Middle frontal gyrus (tissue), 1 donor: Measurements from ENCODE around the gene ARHGAP15.

Source experiments
- DNase-seq: peaks from one replicate; pipeline ENCODE4 v3.0.0-alpha.2; 2015; ENCODE audit warnings: low spot score; ENCODE audit errors: extremely low spot score

Gene ARHGAP15

DNA sequence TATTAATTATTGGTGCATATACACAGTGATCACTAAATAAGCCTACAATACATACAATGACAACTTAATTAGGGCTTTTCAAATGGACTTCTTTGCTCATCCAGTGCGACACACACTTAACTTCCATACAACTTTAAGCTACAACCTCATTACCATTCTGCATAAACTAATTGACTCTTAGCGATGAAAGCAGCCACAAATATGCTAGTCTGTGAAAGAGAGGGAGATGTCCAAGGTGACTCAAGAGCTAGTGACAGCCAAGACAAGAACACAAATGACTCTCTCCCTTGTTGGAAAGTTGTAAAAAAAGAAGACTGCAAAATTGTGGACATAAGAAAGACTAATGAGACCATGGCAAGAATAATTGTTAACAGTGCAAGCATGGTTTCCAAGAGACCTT lies 264.8 kb downstream of the ARHGAP15 start:
- DNase-seq = no peak

- DNase-seq = no peak
These were observed 268.8 kb downstream of the ARHGAP15 start for GRCh38 chr2:143397884-143398614.

DNA sequence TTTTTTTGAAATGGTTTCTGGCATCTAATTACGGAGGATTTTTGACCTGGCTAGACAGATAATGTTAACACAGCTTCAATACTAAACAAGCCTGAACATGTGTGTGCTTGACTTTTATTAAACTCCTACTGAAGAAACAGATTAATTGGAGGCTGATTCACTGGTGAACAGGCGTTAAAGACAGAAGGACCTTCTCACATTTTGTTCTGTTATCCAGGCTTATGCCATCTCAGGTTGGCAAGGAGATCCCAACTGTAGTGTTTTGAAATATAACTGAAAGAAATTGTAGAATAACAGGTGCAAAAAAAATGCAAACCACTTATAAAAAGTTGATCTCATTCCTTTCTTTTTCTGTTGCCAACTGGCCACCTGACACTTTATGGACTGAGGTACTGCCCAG lies 269.6 kb downstream of the ARHGAP15 start:
- DNase-seq = no peak

GRCh38 chr2:143399631-143400069 lies 270.4 kb downstream of the ARHGAP15 start:
- DNase-seq = no peak

- no peak for DNase-seq
These were observed 272.6 kb downstream of the ARHGAP15 start for GRCh38 chr2:143401861-143402260.

DNA sequence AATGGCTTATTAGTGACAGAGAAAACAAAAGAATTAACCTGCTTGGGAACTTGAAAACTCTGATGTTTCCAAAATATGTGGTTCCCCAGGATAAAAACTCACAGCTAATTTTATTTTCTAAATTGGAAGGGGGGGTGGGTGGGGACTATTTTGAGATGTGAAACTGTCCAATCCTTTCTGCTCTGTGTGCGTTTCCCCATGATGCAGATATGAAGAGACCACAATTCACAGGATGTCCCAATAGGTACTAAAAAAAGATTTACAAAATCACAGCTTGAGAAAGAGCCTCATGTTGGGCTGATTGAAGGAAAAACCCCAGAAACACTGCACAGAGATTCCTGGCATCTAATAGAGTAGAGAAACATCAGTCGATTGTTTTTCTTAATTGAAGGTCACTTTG lies 273.2 kb downstream of the ARHGAP15 start:
- DNase-seq = no peak

- DNase-seq = no peak
These were observed 281.1 kb downstream of the ARHGAP15 start for GRCh38 chr2:143410082-143410897.

DNA sequence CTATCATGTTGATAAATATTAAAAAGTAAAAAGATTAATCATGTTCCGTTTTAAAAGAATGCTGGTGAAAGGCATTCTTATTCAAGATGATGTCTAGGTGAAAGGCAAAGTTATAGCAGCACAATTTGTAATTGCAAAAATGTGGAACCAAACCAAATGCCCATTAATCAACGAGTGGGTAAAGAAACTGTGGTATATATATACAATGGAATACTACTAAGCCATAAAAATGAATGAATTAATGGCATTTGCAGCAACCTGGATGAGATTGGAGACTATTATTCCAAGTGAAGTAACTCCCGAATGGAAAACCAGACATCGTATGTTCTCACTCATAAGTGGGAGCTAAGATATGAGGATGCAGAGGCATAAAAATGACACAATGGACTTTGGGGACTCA lies 286.4 kb downstream of the ARHGAP15 start:
- no peak for DNase-seq

DNA sequence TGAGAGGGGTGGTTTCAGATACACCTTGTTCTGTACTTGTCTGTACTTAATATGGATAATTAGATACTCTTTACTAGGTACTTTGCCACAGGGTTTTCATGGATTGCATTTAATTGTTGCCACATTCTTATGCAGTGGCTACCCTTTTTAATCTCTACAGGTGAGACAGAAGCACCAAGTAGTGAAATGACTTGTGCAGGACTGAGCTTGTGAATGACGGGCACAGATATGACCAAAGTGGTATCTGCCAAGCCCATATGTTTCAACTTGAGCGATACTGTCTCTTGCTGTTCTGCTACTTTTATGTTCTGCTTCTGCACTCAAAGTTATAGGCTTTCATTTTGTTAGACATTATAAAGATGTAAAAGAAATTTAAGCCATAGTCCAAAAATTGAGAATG lies 288.2 kb downstream of the ARHGAP15 start:
- DNase-seq = no peak

DNA sequence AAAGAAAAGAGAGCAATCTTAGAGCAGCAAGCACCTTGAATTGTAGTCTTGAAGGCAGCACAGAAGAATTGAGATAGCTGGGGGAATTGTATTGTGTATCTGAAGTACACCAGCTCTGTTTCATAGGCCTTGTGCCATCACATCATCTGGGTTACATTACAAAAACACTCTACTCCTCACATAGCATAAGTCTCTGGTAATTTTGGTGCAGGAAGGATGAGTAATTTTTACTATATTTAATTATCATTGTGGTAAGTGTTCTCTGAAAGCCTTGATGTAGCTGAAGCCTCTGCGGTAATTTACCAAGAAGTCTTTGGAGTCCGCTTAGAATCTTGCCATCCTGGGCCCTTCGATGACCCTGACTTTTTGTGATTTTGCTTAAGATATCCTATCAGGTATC lies 291.1 kb downstream of the ARHGAP15 start:
- no peak for DNase-seq

GRCh38 chr2:143422681-143423080 lies 293.5 kb downstream of the ARHGAP15 start:
- DNase-seq = no peak

DNA sequence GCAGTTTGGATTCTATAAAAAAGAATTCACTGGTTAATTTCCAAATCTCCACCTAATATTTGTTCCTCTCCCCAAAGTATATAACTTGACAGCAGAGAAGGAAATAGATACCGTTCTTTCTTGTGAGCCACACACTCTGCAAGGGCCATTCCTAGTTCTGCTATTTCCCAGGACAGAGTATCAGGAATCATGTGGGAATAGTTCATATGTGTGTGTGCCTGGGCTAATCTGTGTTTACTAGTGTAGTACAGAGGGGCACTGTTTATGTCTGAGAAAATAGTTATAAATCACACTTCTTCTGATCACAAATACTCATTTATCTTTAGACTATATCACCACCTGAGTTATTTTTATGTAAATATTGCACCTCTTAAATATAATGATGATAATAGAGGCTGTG lies 296.7 kb downstream of the ARHGAP15 start:
- no peak for DNase-seq

DNA sequence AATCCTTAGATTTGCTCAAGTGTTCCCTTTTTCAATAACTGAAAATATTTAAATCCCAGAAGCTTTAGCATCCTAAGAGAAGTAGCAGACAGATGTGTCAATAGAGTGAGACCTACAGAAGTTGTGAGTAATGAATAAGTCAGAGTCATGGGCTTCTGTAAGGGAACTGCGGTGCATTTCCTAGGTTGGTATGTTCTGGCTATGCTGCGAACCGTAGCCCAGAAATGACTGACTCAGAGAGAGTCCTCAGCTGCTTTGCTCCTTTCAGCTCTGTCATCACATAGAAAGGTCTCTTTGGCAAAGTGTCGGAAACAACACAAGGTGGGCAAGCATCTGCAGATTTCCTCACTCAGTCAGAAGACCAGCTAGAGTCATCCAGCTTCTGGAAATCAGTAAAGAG lies 297.1 kb downstream of the ARHGAP15 start:
- no peak for DNase-seq

DNA sequence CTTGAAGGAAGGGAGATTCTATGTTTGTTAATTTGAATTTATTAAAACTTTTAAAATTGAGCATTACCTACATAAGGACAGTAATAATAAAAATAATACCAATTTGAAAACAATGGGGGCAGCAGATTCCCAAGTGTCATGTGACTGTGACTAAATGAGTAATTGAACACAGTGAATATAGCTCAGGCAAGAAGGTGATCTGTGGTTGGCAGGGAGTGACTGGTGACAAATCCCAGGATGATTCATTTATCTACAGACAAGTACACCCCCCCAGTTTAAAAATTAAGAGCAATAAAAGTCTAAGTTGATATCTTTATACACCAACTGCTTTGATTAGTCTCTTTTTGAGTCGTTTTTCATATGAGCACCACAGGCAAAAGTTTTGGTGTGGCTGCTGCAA lies 299.5 kb downstream of the ARHGAP15 start:
- no peak for DNase-seq

GRCh38 chr2:143429932-143430679 lies 300.9 kb downstream of the ARHGAP15 start:
- DNase-seq = no peak

GRCh38 chr2:143431316-143431715 lies 302.1 kb downstream of the ARHGAP15 start:
- no peak for DNase-seq

DNA sequence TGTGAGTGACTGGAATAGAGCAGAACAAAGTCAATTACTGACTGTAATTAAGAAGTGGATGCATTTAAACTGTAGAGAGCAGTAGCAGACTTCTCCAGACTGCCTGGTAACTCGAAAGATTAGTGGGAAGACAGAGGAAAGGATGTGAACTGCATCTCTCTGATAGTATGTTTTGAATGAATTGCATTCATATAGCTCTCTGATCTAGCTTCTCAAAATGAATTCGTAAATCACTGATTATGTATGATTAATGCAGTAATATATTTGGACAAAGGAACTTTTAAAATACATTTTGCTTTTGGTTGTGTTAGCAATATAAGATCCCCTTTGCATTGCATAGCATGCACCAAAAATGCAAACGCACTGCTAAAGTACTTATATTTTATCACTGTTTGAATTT lies 304.0 kb downstream of the ARHGAP15 start:
- DNase-seq = no peak

DNA sequence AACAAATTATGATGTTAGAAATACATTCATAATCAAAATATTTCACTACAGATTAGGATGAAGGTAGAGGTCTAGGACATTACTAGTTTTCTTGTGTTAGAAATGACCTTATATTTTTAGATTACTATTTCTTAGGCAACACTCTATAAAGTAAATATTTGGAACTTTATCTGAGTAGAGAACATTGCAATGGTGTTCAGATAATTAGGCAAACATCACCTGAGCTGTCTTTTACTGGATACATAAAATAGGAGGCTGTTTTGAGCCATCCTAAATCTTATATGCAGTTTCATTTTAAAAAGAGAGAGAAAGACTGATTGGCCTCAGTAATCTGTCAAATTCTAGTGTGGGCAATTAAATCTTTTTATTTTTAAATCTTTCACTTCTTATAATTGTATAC lies 304.6 kb downstream of the ARHGAP15 start:
- no peak for DNase-seq

DNA sequence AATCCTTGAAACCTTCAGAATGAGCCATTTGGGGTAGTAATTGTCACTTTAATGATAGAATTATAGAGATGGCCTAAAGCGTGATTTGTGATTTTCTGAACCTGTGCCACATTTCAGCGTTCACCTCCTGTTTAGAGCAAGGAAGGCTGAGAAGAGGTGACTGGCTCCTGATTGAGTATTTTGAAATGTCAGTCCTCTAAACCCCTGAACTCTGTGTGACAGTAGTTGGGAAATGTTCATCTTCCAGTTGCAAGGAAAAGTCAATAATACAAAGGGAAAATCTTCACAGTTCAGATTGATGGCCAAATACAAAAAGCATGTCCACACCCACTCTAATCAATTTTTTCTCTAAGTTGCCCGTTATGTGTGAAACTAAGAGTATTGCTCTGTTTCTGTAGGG lies 305.2 kb downstream of the ARHGAP15 start:
- no peak for DNase-seq

- no peak for DNase-seq
These were observed 305.9 kb downstream of the ARHGAP15 start for GRCh38 chr2:143435131-143435530.

DNA sequence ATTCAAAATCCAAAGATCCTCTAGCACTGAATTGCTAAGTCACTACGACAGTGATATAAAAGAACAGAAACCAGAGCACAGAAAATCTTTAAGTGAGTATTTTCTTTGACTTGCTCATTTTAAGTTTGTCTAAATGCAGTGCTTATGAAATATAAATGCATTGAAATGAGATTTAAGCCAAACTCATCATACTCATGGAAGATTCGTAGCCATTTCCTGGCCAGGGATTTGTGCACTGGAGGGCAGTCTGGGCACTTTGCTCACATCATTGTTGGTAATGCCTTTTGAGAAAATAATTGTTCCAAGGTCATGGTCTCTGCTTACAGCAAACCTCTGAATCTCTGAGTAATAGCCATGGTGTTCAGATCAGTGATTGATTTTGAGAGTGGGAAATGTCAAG lies 307.7 kb downstream of the ARHGAP15 start:
- DNase-seq = no peak

- DNase-seq = no peak
These were observed 311.3 kb downstream of the ARHGAP15 start for GRCh38 chr2:143440411-143441012.
